D721Med (cell line): ENCODE results near the gene GNG12.

Source experiments
- DNase-seq: peaks from one replicate; pipeline ENCODE4 v3.0.0; 2011; ENCODE audit warnings: low spot score; ENCODE audit not compliant: insufficient read length
- FAIRE-seq: peaks from 2 replicates; lab custom pipeline; 2011; peaks lifted over from hg19 to GRCh38; lab: Jason Lieb, UNC
- TF ChIP-seq, protein P1 (sequence below): IDR thresholded peaks from 2 replicates; pipeline ENCODE4 v1.5.1; 2012; ENCODE audit warnings: mild to moderate bottlenecking, control low read depth; ENCODE audit not compliant: insufficient read depth; ENCODE audit errors: missing control alignments

The GNG12 gene

DNA sequence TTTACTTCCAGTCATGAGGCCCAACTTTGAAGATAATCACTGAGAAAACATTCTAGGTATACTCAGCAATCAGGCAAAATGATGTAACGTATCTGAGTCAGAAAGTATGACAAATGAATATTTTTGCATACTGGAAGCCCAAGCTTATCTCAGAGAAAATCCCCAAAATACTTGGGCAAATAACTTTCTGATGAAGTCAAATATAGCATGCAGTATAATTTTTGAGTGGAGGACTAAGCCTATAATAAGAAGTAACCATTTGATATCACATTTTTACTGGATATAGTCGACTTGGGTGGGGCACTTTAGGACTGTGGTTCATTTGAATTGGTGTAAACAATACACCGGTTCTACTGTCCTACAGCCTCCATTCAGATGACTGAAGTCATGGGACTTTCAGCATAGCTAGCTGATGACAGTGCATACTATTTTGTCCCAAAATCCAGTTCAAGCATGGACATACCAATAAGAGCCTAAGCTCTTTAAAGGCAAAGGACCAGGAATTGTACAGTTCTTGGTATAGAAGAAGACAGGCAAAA, 150.5 kb downstream of the GNG12 start:
- TF ChIP-seq, protein P1, sequence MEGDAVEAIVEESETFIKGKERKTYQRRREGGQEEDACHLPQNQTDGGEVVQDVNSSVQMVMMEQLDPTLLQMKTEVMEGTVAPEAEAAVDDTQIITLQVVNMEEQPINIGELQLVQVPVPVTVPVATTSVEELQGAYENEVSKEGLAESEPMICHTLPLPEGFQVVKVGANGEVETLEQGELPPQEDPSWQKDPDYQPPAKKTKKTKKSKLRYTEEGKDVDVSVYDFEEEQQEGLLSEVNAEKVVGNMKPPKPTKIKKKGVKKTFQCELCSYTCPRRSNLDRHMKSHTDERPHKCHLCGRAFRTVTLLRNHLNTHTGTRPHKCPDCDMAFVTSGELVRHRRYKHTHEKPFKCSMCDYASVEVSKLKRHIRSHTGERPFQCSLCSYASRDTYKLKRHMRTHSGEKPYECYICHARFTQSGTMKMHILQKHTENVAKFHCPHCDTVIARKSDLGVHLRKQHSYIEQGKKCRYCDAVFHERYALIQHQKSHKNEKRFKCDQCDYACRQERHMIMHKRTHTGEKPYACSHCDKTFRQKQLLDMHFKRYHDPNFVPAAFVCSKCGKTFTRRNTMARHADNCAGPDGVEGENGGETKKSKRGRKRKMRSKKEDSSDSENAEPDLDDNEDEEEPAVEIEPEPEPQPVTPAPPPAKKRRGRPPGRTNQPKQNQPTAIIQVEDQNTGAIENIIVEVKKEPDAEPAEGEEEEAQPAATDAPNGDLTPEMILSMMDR: no peak
- DNase-seq (no peak), FAIRE-seq (no peak)

DNA sequence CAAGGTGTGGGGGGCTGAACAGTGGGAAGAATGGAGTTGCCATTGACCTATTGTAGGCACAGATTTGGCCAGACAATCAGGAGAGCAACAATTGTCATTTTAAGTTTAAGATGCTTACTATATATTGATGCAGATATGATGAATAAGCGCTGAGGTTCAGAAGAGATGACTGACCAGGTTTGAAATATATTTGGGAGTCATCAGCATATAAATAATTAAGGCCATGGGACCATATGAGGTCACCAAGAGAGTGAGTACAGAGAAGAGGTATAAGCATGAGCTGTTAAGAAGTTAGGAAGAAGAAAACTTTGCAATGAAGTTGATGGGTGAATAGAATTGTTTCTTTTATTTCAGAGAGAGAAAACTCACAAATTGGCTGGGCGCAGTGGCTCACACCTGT, 152.8 kb downstream of the GNG12 start:
- DNase-seq (no peak), FAIRE-seq (no peak)
- TF ChIP-seq, protein P1: no peak

DNA sequence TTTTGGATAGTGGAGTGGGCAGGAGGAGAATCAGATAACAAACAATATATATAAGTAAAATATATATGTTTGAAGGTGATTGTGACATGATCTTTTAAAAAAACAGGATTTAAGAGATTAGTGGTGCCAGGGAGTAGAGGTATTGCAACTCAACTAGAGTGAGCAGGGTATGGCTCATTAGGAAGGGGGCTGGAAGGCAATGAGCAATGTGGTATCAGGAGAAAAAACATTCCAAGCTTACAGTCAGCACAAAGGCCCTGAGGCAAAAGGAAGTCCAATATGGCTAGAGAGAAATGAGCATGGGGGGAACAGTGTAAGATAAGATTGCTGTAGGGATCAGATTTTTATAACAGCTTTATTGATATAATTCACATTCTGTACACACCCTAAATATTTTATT, 153.6 kb downstream of the GNG12 start:
- FAIRE-seq: no peak
- DNase-seq: no peak
- TF ChIP-seq, protein P1: no peak

DNA sequence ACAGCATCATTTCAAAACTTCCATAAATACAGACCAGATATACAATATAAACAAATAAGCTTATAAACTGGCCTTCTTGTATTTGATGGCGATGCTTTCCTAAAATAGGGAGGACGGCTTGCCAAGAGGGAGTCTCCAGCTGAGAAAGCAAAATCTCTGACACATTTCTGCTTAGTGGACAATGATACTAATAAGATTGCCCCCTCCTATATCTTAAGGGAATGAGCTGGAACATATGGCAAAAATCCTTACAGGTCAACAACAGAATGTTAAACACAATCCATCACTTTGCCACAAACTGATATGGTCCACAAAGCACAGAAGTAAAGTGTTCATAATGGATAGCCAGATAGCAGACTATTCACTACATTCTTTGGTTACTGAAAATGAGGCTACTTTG, 155.3 kb downstream of the GNG12 start:
- no peak for FAIRE-seq
- no peak for DNase-seq
- TF ChIP-seq, protein P1: no peak

DNA sequence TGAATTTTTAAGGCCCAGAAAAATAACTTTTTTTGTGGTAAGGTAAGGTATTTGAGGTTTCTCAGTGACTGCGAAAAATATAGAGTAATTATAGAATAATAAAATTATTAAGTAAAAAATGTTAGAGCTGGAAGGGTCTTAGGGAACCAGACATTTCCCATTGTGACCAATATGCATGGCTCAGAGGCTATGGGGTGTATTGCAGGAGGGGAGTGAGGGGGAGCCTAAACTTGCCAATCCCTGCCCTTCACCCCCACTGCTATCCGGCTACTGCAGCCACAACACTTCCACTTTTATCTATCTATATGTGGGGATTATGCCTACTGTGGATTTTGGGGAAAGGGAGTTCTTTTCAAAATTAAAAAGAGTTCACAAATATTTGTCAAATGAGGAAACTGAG, 155.9 kb downstream of the GNG12 start:
- TF ChIP-seq, protein P1: no peak
- no peak for DNase-seq
- FAIRE-seq: no peak

DNA sequence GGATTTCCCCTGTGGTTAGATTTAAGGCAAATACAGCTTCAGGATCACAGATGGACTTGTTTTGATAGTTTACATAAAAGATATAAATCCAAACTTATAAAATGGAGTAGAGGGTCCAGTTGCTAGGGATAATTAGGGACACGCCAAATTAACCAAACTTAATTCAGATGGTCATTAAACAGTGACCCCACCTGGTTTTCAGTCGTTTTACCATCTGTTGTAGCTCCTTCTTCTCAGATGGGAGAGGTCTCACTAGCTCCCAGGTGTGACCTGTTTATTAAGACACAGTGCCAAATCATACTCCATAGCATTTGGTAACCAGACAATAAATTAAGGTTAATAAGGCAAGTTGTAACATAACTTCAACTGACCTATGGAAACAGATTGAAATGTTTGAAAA, 156.3 kb downstream of the GNG12 start:
- FAIRE-seq (no peak), DNase-seq (no peak)
- TF ChIP-seq, protein P1: no peak

DNA sequence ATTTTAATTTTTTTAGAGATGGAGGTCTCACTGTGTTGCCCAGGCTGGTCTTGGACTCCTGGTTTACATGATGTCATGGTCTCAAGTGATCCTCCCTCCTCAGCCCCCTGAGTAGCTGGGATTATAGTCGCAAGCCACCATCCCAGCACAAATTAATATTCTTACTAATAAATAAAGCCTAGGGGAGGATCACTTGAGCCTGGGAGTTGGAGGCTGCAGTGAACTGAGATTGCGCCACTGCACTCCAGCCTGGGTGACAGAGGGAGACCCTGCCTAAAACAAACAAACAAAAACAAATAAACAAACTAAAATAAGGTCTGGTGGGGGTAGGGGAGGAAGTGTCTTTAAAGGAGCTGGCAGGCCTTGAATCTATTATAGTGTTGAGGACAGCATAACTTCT, 157.0 kb downstream of the GNG12 start:
- FAIRE-seq: no peak

More for the DNA sequence above, 157.0 kb downstream of the GNG12 start:
- no peak for DNase-seq
- TF ChIP-seq, protein P1: no peak
